ENCODE data around the gene TOB1. TPM values are rescaled to one million over a fixed set of nuclear protein-coding genes. Genes with fewer than 3 reads are reported as not detected.

TOB1 gene
- total RNA-seq, 2 donors from 2014 or later = 29.0 to 31.0 TPM

DNA sequence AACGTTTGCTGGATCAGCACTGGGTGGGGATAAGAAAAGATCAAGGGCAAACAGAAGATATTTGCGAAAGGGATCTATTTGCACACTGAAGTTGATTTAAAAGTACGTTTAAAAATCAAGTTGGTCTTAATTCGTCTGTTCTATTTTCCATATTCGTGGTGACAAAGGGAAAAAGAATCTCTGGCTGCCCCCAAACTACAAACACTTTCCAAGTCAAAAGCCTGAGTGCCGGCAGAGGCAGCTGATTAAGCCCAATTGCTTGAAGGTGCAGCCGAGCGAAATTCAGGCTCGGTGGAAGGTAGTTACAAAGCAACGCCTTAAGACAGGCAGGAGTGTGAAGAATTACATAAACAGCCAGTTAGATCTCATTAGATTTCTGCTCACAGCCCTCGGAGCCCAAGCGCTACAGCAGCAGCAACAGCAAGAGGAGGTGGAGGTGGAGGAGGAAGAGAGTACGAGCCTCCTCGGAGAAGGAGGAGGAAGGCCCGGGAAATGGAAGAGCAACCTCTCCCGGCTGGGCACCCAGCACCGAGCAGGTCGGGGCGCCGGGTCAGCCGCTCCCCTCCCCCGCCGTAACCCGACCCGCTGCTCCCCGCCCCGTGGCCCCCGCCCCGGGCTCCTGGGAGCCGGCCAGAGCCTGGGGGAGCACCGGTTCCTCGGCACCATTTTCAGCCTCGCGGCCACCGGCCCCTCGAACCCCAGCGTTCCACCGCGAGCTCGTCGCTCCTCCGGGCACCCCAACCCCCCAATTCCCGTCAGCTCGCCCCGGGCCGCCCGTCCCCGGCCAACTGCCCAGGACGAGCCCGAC, 890 bp downstream of the TOB1 start:
- no peak for DNase-seq (ENCODE audit: low spot score)
- Histone ChIP-seq H3K4me1 (peaks cover 0 to 45% of the 10 kb centered on the region in 2 donors), H3K27me3 (no peaks in the 10 kb centered on the region), H3K9me3 (no peaks in the 10 kb centered on the region), H3K27ac (peak overlapping the region; percentile 100), H3K4me3 (peak overlapping the region; percentile 80 to 89), H3K36me3 (peaks cover 27% of the 10 kb centered on the region)
- TF ChIP-seq, protein P1, sequence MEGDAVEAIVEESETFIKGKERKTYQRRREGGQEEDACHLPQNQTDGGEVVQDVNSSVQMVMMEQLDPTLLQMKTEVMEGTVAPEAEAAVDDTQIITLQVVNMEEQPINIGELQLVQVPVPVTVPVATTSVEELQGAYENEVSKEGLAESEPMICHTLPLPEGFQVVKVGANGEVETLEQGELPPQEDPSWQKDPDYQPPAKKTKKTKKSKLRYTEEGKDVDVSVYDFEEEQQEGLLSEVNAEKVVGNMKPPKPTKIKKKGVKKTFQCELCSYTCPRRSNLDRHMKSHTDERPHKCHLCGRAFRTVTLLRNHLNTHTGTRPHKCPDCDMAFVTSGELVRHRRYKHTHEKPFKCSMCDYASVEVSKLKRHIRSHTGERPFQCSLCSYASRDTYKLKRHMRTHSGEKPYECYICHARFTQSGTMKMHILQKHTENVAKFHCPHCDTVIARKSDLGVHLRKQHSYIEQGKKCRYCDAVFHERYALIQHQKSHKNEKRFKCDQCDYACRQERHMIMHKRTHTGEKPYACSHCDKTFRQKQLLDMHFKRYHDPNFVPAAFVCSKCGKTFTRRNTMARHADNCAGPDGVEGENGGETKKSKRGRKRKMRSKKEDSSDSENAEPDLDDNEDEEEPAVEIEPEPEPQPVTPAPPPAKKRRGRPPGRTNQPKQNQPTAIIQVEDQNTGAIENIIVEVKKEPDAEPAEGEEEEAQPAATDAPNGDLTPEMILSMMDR (IDR thresholded peaks at IDR 0.05) = no peak

DNA sequence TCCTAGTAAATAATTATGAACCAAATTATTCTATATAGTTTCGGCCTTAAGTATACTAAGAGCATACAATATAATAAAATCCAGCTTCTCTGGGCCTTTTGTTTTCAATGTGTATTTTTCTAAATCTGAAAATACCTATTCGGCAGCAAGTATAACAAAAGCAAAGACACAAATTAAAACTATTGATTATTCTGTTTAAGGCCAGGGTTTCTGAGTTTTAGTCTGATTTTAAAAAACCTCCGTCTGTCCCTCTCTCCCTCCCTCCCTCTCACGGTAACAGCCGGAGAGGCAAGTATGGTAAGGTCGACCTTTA, 1.5 kb downstream of the TOB1 start:
- peak overlapping the region; percentile 80 to 89 for H3K4me3 ChIP-seq
- no peak for DNase-seq (ENCODE audit: low spot score)

DNA sequence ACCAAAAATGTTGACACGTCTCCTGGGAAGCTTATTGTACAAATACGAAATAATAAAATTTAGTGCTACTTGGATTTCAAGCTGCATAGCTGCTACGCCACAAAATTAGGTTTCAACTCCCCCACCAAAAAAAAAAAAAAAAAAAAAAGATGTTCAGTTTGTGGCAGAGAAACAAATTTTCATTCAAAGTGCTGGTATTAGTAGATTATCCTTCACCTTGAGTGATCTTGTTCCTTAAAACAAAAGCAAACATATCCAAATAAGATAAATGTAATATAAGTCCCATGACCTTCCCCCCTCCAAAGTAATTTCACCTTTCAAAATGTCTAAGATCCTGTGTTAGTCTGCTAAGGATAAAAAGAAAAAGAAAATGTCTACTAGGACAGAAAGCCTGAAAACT, 2.2 kb downstream of the TOB1 start:
- peaks cover 0 to 42% of the 10 kb centered on the region in 2 donors for H3K4me1 ChIP-seq
- H3K36me3 ChIP-seq = peaks cover 27% of the 10 kb centered on the region
- H3K9me3 ChIP-seq = no peaks in the 10 kb centered on the region
- TF ChIP-seq, protein P1 (IDR thresholded peaks at IDR 0.05) = no peak
- peak overlapping the region; percentile 100 for H3K27ac ChIP-seq
- H3K4me3 ChIP-seq = peak overlapping the region; percentile 8 to 89
- H3K27me3 ChIP-seq = no peaks in the 10 kb centered on the region
- no peak for DNase-seq (ENCODE audit: low spot score)

More for the DNA sequence above, 1.5 kb downstream of the TOB1 start:
- Histone ChIP-seq H3K27ac (peak overlapping the region; percentile 100), H3K9me3 (no peaks in the 10 kb centered on the region), H3K4me1 (peaks cover 0 to 45% of the 10 kb centered on the region in 2 donors), H3K36me3 (peaks cover 27% of the 10 kb centered on the region), H3K27me3 (no peaks in the 10 kb centered on the region)
- TF ChIP-seq, protein P1 (IDR thresholded peaks at IDR 0.05) = no peak

DNA sequence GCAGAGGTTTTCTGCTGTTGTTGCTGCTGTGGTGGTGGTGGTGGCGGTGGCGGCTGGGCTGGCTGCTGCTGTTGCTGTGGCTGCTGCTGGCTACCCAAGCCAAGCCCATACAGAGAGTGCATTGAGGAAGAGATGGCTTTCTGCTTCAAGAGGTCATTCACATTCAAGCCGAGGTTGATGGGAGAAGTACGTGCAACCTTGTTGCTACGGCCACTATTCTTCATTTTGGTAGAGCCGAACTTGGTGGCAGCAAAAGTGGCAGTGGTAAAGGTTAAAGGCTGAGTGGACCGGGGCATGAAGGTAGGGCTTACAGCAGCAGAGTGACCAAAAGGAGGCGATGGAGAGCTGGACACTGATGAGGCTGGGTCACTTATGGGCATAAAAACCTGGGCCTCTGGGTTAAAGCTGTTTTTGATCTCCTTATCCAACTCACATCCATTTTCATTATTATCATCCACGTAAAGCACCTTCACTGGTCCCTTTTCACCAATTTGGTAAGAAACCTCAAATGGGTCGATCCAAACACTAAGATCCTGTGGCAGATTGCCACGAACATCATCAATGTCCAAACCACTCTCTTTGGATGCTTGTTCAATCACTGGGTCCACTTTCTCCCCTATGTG, 2.8 kb downstream of the TOB1 start:
- peaks cover 27% of the 10 kb centered on the region for H3K36me3 ChIP-seq
- H3K27ac ChIP-seq = peak overlapping the region; percentile 100
- TF ChIP-seq, protein P1 (IDR thresholded peaks at IDR 0.05) = peak; percentile 43 to 75
- no peak for DNase-seq (ENCODE audit: low spot score)
- H3K4me1 ChIP-seq = peaks cover 0 to 36% of the 10 kb centered on the region in 2 donors
- no peaks in the 10 kb centered on the region for H3K27me3 ChIP-seq
- H3K4me3 ChIP-seq = peak overlapping the region; percentile 8 to 37
- H3K9me3 ChIP-seq = no peaks in the 10 kb centered on the region

DNA sequence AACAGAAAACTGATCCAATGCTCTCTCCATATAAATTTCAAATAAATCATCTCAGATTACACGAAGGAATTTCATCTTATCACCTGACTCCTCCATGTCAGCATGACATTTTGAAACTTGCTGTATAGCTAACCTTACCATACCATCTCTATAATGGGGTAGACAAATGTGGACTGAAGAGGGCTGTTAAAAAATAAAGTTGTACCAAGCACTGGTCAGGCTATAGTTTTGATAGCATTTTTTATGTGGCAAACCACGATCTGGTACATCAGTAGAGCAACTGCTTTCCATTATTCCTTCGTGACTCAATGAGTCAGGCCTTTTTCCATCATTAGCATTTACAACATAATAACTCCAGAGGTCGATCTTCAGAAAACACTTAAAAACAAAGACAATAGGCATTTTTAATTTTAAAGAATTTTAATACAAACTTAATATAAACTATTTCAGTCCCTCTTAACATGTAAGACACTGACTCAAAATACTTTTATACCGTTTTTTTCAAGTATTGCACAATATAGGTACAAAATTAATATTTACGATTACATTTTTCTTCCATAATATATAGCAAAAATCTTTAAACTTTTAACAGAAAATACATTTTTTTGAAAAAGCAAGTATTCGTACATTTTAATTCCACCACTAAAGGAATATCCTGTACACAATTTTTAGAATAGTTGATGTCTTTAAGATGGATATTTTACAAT, 4.2 kb downstream of the TOB1 start:
- Histone ChIP-seq H3K4me1 (peaks cover 0 to 31% of the 10 kb centered on the region in 2 donors), H3K9me3 (no peaks in the 10 kb centered on the region), H3K36me3 (peaks cover 27% of the 10 kb centered on the region), H3K27me3 (no peaks in the 10 kb centered on the region), H3K27ac (peak overlapping the region; percentile 21 to 100), H3K4me3 (no peak overlapping the region)
- TF ChIP-seq, protein P1 (IDR thresholded peaks at IDR 0.05) = no peak
- no peak for DNase-seq (ENCODE audit: low spot score)

Measured in right atrium auricular region (tissue), 2 donors.